ENCODE data around the gene FOXP1.
A peak's percentile ranks its signal among the peaks of the same experiment; 100 is the strongest.

FOXP1 gene

GRCh38 chr3:71393093-71393492 lies 190.4 kb downstream of the FOXP1 start:
- DNase-seq, result no peak

GRCh38 chr3:71392251-71392650 lies 191.3 kb downstream of the FOXP1 start:
- DNase-seq, result no peak

DNA sequence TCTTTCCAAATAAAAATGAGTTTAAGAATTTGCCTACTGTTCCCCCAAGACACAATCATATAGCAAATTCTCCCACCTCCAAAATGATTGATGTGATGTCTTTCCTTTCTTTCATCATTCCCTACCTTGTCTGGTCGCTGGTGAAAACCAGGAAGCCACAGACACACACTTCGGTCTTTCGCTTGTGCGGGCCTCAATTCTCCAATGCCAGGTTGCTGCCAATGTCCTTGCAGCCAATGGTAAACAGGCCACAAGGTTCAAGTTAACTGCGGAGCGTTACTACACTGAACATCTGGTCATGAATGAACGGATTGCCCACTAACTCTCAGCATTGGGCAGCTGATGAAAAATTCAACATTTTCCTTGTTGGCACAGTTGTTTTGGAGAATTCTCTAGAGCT lies 192.2 kb downstream of the FOXP1 start:
- DNase-seq, result no peak

- no peak for DNase-seq
These were observed 193.5 kb downstream of the FOXP1 start for GRCh38 chr3:71389911-71390573.

GRCh38 chr3:71389191-71389590 lies 194.3 kb downstream of the FOXP1 start:
- DNase-seq, result no peak

GRCh38 chr3:71388535-71389120 lies 194.9 kb downstream of the FOXP1 start:
- DNase-seq, result no peak

DNA sequence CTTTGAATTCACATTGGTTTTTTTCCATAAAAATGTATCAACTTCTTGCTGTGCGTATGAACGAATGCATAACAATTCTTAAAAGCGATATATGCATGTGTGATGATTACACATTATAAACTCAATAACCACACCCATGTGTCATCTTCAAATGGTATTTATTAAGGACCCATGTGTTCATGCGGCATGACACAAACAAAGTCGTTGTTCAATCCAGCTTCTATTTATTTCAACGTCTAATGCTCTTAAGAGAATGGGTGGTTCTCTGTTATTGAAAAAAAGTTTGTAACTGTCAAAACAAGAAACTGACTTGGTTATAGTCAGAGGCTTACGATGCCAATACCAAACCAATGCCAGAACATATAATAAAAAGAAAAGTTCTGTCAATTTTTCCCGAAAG lies 195.9 kb downstream of the FOXP1 start:
- DNase-seq, result no peak

- no peak for DNase-seq
These were observed 198.5 kb downstream of the FOXP1 start for GRCh38 chr3:71384837-71385716.

DNA sequence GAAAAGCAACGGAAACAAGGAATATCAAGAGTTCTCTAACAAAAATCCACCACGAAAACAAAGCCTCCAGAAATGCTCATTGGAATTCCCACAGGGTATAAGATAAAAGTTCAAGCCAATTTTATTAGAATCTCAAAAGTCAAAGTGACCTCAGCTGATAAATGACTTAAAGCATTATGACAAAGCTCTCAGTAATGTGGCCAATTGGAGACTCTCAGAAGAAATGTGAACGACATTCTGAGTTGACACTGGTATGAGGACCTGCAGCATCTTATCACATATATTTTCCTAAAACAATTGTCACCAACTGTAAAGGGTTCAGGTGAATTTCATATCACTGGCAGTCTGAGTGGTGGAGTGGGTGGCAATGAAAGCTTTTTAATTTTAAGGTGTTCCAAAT lies 199.1 kb downstream of the FOXP1 start:
- no peak for DNase-seq

DNA sequence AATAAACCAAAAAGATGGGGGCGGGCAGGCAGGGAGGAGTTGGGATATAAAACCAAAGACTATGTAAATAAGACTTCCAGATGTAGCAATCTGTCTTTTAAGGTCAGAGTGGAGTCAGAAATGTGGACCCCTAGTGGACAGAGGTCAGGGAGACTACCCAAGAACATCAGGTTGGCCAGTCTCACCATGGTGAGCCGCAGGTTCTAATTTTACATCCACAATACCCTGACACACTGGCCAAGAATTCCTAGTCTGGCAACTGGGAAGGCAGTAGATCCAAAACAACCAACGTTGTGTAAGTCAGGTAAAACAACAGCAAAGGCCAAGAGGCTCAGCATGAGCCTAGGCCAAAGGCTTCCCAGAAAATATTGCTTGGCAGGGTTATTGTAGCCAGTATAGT lies 203.4 kb downstream of the FOXP1 start:
- DNase-seq, result no peak

GRCh38 chr3:71378509-71378908 lies 205.0 kb downstream of the FOXP1 start:
- no peak for DNase-seq

DNA sequence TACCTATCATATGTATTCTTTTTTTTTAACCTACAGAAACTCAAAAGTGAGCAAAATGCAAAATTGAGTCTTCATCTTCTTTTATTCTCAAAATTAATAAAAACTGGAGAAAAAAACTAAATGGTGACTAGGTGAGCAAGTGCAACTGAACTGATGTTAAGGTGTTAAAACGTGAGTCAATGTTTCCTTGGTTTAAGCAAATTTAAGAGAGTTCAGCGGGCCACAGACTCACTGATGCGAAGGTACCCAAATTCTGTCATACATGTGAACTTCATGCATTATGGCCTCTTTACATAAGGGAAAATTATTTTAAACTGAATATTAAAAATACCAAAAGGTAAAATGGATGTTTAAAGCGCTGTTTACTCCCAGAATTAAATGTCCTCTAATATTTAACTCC lies 206.6 kb downstream of the FOXP1 start:
- DNase-seq, result no peak

DNA sequence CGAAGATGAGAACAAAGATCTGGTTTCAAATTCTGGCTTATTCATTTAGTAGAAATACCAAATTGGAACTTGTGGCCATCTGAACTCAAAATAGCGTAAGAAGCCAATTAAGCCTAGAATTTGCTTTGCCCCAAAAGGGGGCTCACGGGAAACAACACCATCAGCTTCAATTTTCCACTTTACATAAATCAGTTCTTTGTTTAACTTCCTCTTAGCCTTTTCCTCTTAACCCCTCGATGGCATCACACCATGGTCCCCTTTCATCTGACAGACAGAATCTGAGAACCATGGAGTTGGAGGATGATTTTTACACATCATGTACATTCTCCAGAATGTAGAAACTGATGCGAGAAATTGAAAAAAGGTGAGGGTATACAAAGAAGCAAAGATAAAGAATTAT lies 207.0 kb downstream of the FOXP1 start:
- DNase-seq, result no peak

DNA sequence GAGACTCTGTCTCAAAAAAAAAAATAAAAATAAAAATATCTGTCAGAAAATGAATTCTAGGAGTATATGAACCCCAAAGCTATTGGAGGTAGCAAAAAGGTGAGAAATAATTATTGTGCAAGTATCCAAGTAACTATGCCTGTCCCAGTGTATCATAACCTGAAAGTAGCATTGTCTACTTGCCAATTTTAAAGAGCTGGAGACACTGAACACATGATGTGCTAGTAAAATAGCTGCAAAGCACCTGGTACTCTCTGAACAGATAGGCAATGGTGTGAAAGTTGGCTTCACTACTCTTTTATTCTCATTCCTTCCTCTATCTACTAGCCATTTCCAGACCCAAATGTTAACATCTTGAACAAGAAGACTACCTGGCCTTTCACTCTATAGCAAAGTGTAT lies 208.9 kb downstream of the FOXP1 start:
- DNase-seq, result no peak

DNA sequence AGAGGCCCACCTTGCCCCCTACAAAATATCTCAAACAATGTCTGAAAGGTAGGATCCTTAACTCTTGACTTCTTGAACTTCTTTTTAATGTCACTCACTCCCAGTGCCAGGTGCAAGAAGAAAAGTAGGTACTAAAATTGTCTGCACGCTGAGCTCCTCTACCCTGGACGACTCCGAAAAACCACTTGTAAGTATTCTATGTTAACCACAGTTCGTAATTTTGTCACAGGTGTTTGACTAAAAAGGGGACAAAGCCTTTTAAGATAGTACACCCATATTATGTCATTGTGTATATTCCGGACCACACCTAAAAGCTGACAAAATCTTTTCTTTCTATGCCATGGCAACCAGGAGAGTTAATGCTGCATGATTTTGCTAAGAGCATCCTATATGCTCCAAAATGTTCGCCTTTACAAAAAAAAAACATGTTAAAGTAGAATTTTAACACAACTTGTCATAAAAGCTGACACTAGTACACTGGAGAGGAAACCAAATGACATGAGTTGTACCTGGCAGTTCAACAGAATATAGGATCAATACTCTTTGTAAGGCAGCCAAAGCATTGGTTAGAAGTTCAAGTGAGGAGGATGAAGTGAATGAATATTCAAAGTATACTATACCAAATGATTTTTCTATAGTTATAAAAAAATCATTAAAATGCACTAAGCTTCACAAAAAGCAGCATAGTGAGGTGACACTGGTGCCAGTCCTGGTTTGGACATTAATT lies 210.5 kb downstream of the FOXP1 start:
- DNase-seq, result no peak

- no peak for DNase-seq
These were observed 211.2 kb downstream of the FOXP1 start for GRCh38 chr3:71372241-71372768.

DNA sequence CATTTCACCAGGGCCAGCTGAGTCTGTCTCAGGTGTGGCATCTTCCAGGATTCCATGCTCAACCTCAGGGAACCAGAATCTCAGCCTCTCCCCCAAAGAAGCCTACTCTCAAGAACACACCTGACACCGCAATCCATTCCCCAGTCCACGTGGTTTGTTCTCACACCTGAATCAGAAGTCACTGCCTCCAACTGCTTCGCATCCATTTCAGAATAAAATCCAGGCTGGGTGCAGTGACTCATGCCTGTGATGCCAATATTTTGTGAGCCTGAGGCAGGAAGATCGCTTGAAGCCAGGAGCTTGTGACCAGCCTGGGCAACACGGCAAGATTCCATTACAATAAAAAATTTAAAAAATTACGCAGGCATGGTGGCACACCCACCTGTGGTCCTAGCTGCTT lies 212.2 kb downstream of the FOXP1 start:
- no peak for DNase-seq

DNA sequence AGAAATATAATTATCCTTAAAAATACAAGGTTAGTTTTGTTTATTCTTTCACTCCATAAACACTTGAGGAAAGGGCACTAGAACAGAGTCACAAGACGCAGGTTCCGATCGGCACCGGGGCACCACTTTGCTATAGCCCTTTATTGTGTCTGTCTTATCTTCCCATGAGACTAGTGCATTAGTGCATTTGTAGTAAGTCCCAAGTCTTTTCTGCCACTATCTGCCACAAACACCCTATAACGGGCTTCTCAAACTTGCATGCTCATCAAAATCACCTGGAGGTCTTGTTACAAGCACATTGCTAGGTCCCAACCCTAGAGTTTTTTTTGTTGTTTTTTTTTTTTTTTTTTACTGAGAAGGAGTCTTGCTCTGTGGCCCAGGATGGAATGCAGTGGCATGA lies 213.1 kb downstream of the FOXP1 start:
- no peak for DNase-seq

GRCh38 chr3:71369701-71370391 lies 213.7 kb downstream of the FOXP1 start:
- DNase-seq, result no peak

DNA sequence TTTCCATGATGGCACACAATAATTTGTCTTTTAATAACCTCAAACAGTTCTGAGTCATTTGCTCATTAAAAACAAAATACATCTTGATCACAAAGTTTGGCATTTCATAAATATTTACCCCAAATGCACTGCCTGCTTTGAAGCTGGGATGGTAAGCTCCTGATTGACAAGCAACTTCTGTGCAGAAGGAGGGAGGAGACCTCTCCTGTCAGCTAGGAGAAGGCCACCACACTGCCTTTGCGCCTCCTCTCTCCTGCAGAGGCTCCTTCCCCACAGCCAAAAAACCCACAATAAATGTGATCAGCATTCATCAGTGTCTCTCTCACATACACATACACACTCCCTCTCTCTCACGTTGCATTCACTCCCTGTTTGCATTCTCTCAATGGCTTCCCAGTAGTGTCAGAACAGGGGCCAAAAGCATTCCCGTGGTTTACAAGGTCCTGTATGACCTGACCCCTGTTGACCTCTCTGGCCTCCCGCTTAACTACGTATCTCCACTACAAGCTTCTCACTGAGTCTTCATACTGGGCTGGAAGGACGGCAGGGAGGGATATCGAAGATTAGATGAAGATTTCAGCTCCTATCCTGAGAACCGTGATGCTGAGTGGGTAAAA lies 216.4 kb downstream of the FOXP1 start:
- DNase-seq, result peak; percentile 88

DNA sequence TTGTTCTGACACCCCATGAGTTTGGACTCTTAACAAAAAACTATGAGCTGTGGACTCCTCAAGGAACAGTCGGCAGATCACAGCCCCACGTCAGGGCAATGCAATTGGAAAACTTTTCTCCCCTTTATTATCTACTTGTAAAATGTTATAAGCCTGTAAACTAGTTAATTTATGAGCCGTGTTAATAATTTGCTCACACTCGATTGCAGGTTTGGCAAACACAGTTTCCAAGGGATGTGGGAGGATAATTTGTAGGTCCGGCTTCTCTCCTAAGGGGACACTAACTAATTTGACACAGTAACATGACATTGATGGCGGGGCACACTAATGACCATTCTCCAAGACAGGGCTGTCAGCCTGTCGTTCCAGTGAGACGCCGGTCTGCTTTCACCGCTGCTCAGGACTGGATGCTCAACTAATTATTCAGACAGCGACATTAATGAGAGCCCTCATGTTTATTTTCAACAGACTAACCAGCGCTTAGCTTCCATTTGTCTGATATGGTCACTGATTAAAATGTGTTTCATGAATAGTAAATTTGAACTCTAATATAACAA lies 222.1 kb downstream of the FOXP1 start:
- no peak for DNase-seq

DNA sequence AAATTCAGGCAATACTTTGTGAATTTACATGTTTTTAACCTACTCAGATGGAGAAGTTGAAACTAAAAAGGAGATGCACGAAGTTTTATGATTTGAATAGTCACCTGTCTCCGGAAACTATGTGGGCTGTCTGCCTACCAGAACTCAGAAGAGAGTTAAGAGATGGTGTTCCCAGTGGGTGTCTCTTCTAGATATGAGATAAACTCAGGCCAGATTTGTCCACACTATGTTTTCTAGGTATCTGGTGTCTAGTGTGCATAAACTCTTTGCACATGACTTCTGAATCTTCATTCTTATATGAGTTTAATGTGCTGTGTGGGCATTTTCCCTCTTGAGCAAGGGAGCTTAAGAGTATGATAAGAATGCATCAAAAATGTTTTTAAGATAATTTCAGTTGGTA lies 222.8 kb downstream of the FOXP1 start:
- no peak for DNase-seq

Data from islet precursor cell (in vitro differentiated cells).